Mesenchymal stem cell (in vitro differentiated cells and primary cell): ENCODE data around the gene CDK14.

Experiments used
- DNase-seq: peaks from one replicate; pipeline ENCODE4 v3.0.0-alpha.2; 2013
- H2AFZ ChIP-seq: one replicate; pipeline ENCODE4 v1.6.1; 2013; ENCODE audit warnings: low read depth, mild to moderate bottlenecking, control low read depth, inconsistent platforms, low read length, moderate library complexity
- H2AK5ac ChIP-seq: 2 replicates; pipeline ENCODE4 v1.6.1; 2013; ENCODE audit warnings: low read length, moderate library complexity, mild to moderate bottlenecking, inconsistent platforms; ENCODE audit not compliant: severe bottlenecking
- H2BK120ac ChIP-seq: one replicate; pipeline ENCODE4 v1.6.1; 2013; ENCODE audit warnings: low read depth, mild to moderate bottlenecking, inconsistent platforms, low read length, moderate library complexity
- H2BK12ac ChIP-seq, 2 experiments: one replicate each; pipeline ENCODE4 v1.6.1; 2013; ENCODE audit warnings: inconsistent platforms in 2 of 2, low read length in 2 of 2, mild to moderate bottlenecking in 2 of 2, moderate library complexity in 2 of 2, control low read depth in 1 of 2
- H2BK15ac ChIP-seq: one replicate; pipeline ENCODE4 v1.6.1; 2013; ENCODE audit warnings: mild to moderate bottlenecking, low read depth, inconsistent platforms; ENCODE audit not compliant: poor library complexity, severe bottlenecking
- H2BK5ac ChIP-seq: 2 replicates; pipeline ENCODE4 v1.6.1; 2013; ENCODE audit warnings: low read depth, mild to moderate bottlenecking, low read length, control low read depth, inconsistent platforms; ENCODE audit not compliant: poor library complexity, severe bottlenecking
- H3K14ac ChIP-seq, 2 experiments: one replicate each; pipeline ENCODE4 v1.6.1; 2013; ENCODE audit warnings: inconsistent platforms in 2 of 2, low read length in 2 of 2, control low read depth in 1 of 2, mild to moderate bottlenecking in 1 of 2, moderate library complexity in 1 of 2
- H3K18ac ChIP-seq, 2 experiments: one replicate each; pipeline ENCODE4 v1.6.1; 2013; ENCODE audit warnings: inconsistent platforms in 2 of 2, low read length in 2 of 2, control low read depth in 1 of 2, low read depth in 1 of 2, mild to moderate bottlenecking in 1 of 2
- H3K23ac ChIP-seq, 2 experiments: one replicate each; pipeline ENCODE4 v1.6.1; 2013; ENCODE audit warnings: inconsistent platforms in 2 of 2, low read length in 2 of 2, mild to moderate bottlenecking in 2 of 2, moderate library complexity in 2 of 2, control low read depth in 1 of 2
- H3K27ac ChIP-seq: 2 replicates; pipeline ENCODE4 v1.5.1; 2013; ENCODE audit warnings: mild to moderate bottlenecking, moderate library complexity, low read length, control low read depth, inconsistent platforms; ENCODE audit not compliant: poor library complexity, severe bottlenecking
- H3K27me3 ChIP-seq, 2 experiments: 2 replicates each; pipeline versions ENCODE4 v1.6.1 to v1.7.0; 2013; ENCODE audit warnings: low read length in 2 of 2, mild to moderate bottlenecking in 2 of 2, moderate library complexity in 2 of 2, control low read depth in 1 of 2, inconsistent platforms in 1 of 2; ENCODE audit not compliant: control insufficient read depth in 1 of 2, insufficient read depth in 1 of 2
- H3K36me3 ChIP-seq, 2 experiments: 2 replicates each; pipeline versions ENCODE4 v1.6.1 to v1.7.0; 2013; ENCODE audit warnings: low read length in 2 of 2, control low read depth in 1 of 2, inconsistent platforms in 1 of 2, low read depth in 1 of 2, mild to moderate bottlenecking in 1 of 2; ENCODE audit not compliant: insufficient read depth in 2 of 2, control insufficient read depth in 1 of 2
- H3K4ac ChIP-seq, 2 experiments: one replicate each; pipeline ENCODE4 v1.6.1; 2013; ENCODE audit warnings: inconsistent platforms in 2 of 2, low read length in 2 of 2, mild to moderate bottlenecking in 2 of 2, moderate library complexity in 2 of 2, control low read depth in 1 of 2, low read depth in 1 of 2
- H3K4me1 ChIP-seq: 2 replicates; pipeline ENCODE4 v1.6.1; 2013; ENCODE audit warnings: low read depth, low read length, control low read depth; ENCODE audit not compliant: control insufficient read depth, insufficient read depth
- H3K4me2 ChIP-seq: 2 replicates; pipeline ENCODE4 v1.6.1; 2013; ENCODE audit warnings: low read length, mild to moderate bottlenecking, inconsistent platforms; ENCODE audit not compliant: poor library complexity, severe bottlenecking
- H3K4me3 ChIP-seq, 2 experiments: 2 replicates each; pipeline versions ENCODE4 v1.5.1 to v1.7.0; 2013; ENCODE audit warnings: low read length in 2 of 2, mild to moderate bottlenecking in 2 of 2, control low read depth in 1 of 2, low read depth in 1 of 2; ENCODE audit not compliant: insufficient read depth in 1 of 2
- H3K79me1 ChIP-seq: replicated peaks from 2 replicates; pipeline ENCODE4 v1.6.1; 2013; ENCODE audit warnings: mild to moderate bottlenecking, control low read depth, low read length, inconsistent platforms; ENCODE audit not compliant: poor library complexity, severe bottlenecking
- H3K9ac ChIP-seq: 2 replicates; pipeline ENCODE4 v1.7.0; 2013; ENCODE audit warnings: mild to moderate bottlenecking, low read length, moderate library complexity
- H3K9me3 ChIP-seq: 2 replicates; pipeline ENCODE4 v1.7.0; 2013; ENCODE audit warnings: mild to moderate bottlenecking, low read length; ENCODE audit not compliant: control insufficient read depth
- H4K8ac ChIP-seq: one replicate; pipeline ENCODE4 v1.6.1; 2013; ENCODE audit warnings: inconsistent platforms, mild to moderate bottlenecking, low read length, moderate library complexity
- H4K91ac ChIP-seq: one replicate; pipeline ENCODE4 v1.6.1; 2013; ENCODE audit warnings: mild to moderate bottlenecking, low read length, inconsistent platforms
- WGBS: methylation state at CpG from one replicate; pipeline ENCODE4 v1.1.7; 2013; ENCODE audit warnings: mixed read lengths; 5-methylcytosine and 5-hydroxymethylcytosine counted together

Gene CDK14

GRCh38 chr7:90841759-90842429 is 245.8 kb downstream of the CDK14 start:
- peaks cover 23% of the 10 kb centered on the region for H3K79me1 ChIP-seq

DNA sequence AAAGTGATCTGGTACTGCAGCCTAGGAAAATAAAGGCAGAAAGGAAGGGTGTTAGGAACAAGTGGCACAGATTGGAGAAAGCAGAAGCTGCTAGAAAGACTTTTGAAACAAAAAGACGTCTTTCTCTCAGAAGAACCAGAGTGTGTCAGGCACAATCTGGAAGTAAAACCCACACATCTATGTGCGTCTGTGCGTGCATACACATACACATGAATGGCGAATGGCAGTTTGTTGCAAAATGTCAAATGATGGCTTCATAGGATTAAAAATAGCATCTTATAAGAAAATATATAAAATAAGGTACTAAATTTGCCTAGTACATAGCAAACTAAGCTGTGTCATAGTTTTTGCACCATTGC is 246.3 kb downstream of the CDK14 start:
- Histone ChIP-seq H3K27ac (no peak overlapping the region), H3K14ac (no peak overlapping the region), H3K79me1 (peaks cover 22% of the 10 kb centered on the region), H2AFZ (no peak overlapping the region), H4K91ac (no peak overlapping the region), H2AK5ac (no peak overlapping the region), H3K4me1 (no peaks in the 10 kb centered on the region), H3K4me2 (no peak overlapping the region), H3K9ac (peak overlapping the region; percentile 14), H2BK12ac (no peak overlapping the region), H3K4ac (no peak overlapping the region), H2BK15ac (no peak overlapping the region), H4K8ac (no peak overlapping the region), H3K9me3 (peaks cover 12% of the 10 kb centered on the region), H2BK120ac (no peak overlapping the region), H3K18ac (no peak overlapping the region), H3K23ac (no peak overlapping the region), H3K36me3 (no peaks in the 10 kb centered on the region), H3K27me3 (no peaks in the 10 kb centered on the region), H2BK5ac (no peak overlapping the region), H3K4me3 (no peak overlapping the region)
- no peak for DNase-seq
- 100% methylated on average over 1 of the region's 4 CpGs for WGBS

More at GRCh38 chr7:90841759-90842429, 245.8 kb downstream of the CDK14 start:
- Histone ChIP-seq H3K18ac (no peak overlapping the region), H3K14ac (no peak overlapping the region), H3K4me1 (no peaks in the 10 kb centered on the region), H3K9me3 (peaks cover 12% of the 10 kb centered on the region), H4K91ac (no peak overlapping the region), H2BK5ac (no peak overlapping the region), H3K36me3 (no peaks in the 10 kb centered on the region), H3K27me3 (no peaks in the 10 kb centered on the region), H2BK120ac (no peak overlapping the region), H2BK15ac (no peak overlapping the region), H2BK12ac (no peak overlapping the region), H2AK5ac (no peak overlapping the region), H3K4me3 (no peak overlapping the region), H3K9ac (peak overlapping the region; percentile 14), H4K8ac (no peak overlapping the region), H3K4me2 (no peak overlapping the region), H3K4ac (no peak overlapping the region), H3K23ac (no peak overlapping the region), H3K27ac (no peak overlapping the region), H2AFZ (no peak overlapping the region)
- no peak for DNase-seq
- 98% methylated on average over 3 of the region's 4 CpGs for WGBS

GRCh38 chr7:90843472-90843871 is 247.4 kb downstream of the CDK14 start:
- no peak for DNase-seq
- H2AFZ ChIP-seq = no peak overlapping the region
- no peak overlapping the region for H3K4me3 ChIP-seq
- H3K4me2 ChIP-seq = no peak overlapping the region
- H3K14ac ChIP-seq = no peak overlapping the region
- H3K4me1 ChIP-seq = no peaks in the 10 kb centered on the region
- no peak overlapping the region for H2AK5ac ChIP-seq
- H2BK12ac ChIP-seq = no peak overlapping the region
- H3K9ac ChIP-seq = no peak overlapping the region
- H3K27me3 ChIP-seq = no peaks in the 10 kb centered on the region
- H2BK120ac ChIP-seq = no peak overlapping the region
- H3K36me3 ChIP-seq = no peaks in the 10 kb centered on the region
- no peak overlapping the region for H2BK5ac ChIP-seq
- H3K4ac ChIP-seq = no peak overlapping the region
- H3K18ac ChIP-seq = no peak overlapping the region
- H3K23ac ChIP-seq = no peak overlapping the region
- peaks cover 21% of the 10 kb centered on the region for H3K79me1 ChIP-seq
- H4K8ac ChIP-seq = no peak overlapping the region
- H2BK15ac ChIP-seq = no peak overlapping the region
- H4K91ac ChIP-seq = no peak overlapping the region
- no peak overlapping the region for H3K27ac ChIP-seq
- peaks cover 7% of the 10 kb centered on the region for H3K9me3 ChIP-seq

- H3K14ac ChIP-seq = no peak overlapping the region
- no peak overlapping the region for H2BK15ac ChIP-seq
- peaks cover 0 to 3% of the 10 kb centered on the region in 2 experiments for H3K36me3 ChIP-seq
- H2BK12ac ChIP-seq = no peak overlapping the region
- no peaks in the 10 kb centered on the region for H3K27me3 ChIP-seq
- H3K4me2 ChIP-seq = no peak overlapping the region
- H3K4me1 ChIP-seq = no peaks in the 10 kb centered on the region
- no peak overlapping the region for H3K9ac ChIP-seq
- no peak overlapping the region for H3K4me3 ChIP-seq
- no peak overlapping the region for H4K91ac ChIP-seq
- no CpG with 5 or more reads among the region's 1 CpG for WGBS
- H4K8ac ChIP-seq = no peak overlapping the region
- peaks cover 19% of the 10 kb centered on the region for H3K79me1 ChIP-seq
- H3K9me3 ChIP-seq = peaks cover under 1% of the 10 kb centered on the region
- no peak overlapping the region for H3K4ac ChIP-seq
- H2BK5ac ChIP-seq = no peak overlapping the region
- no peak overlapping the region for H2AK5ac ChIP-seq
- no peak overlapping the region for H2BK120ac ChIP-seq
- no peak for DNase-seq
- H3K23ac ChIP-seq = no peak overlapping the region
- no peak overlapping the region for H3K27ac ChIP-seq
- no peak overlapping the region for H3K18ac ChIP-seq
- no peak overlapping the region for H2AFZ ChIP-seq
Measured at GRCh38 chr7:90844421-90844820, 248.3 kb downstream of the CDK14 start.
